Spleen (tissue), 11 donors: ENCODE measurements around the gene CCN5. TPM values are rescaled to one million over a fixed set of nuclear protein-coding genes. Genes with fewer than 3 reads are reported as not detected.

Source experiments
- DNase-seq: peaks from one replicate; pipeline ENCODE4 v3.0.0-alpha.2; 2020
- H3K27ac ChIP-seq, 8 donors: fragments of 200-600 bp; sonication (generic) in 7 of 8; 1 replicate in 4 of 8; 2 replicates in 4 of 8; pipeline versions ENCODE4 v1.5.0 to v1.8.0; 2016 to 2021; ENCODE audit warnings: inconsistent platforms in 4 of 8, mild to moderate bottlenecking in 4 of 8, moderate library complexity in 1 of 8
- H3K27me3 ChIP-seq, 7 donors: fragments of 200-600 bp; sonication (generic) in 6 of 7; replicated peaks in 1 of 7; 1 replicate in 4 of 7; 2 replicates in 3 of 7; pipeline versions ENCODE4 v1.5.0 to v1.8.0; 2016 to 2021; ENCODE audit warnings: inconsistent platforms in 3 of 7, mild to moderate bottlenecking in 1 of 7
- H3K36me3 ChIP-seq, 6 donors: fragments of 200-600 bp; sonication (generic) in 5 of 6; 1 replicate in 4 of 6; 2 replicates in 2 of 6; pipeline versions ENCODE4 v1.5.0 to v1.8.0; 2016 to 2021; ENCODE audit warnings: inconsistent platforms in 2 of 6
- H3K4me1 ChIP-seq, 6 donors: fragments of 200-600 bp; sonication (generic) in 5 of 6; 1 replicate in 3 of 6; 2 replicates in 3 of 6; pipeline versions ENCODE4 v1.5.0 to v1.8.0; 2016 to 2021; ENCODE audit warnings: inconsistent platforms in 3 of 6
- H3K4me3 ChIP-seq, 8 donors: fragments of 200-600 bp; sonication (generic) in 7 of 8; 1 replicate in 4 of 8; 2 replicates in 4 of 8; pipeline versions ENCODE4 v1.5.0 to v1.8.0; 2016 to 2021; ENCODE audit warnings: inconsistent platforms in 4 of 8, mild to moderate bottlenecking in 4 of 8, moderate library complexity in 2 of 8
- H3K9me3 ChIP-seq, 8 donors: fragments of 200-600 bp; sonication (generic) in 7 of 8; 1 replicate in 4 of 8; 2 replicates in 4 of 8; pipeline versions ENCODE4 v1.5.0 to v1.8.0; 2016 to 2021; ENCODE audit warnings: inconsistent platforms in 4 of 8
- POLR2A ChIP-seq, 3 donors: fragments of 450-650 bp; IDR thresholded peaks; one replicate each; pipeline ENCODE4 v1.5.1; 2017; ENCODE audit warnings: antibody characterized with exemption in 3 of 3, mild to moderate bottlenecking in 1 of 3
- POLR2AphosphoS5 ChIP-seq, 3 donors: sonication (generic); formaldehyde crosslinking; IDR thresholded peaks; one replicate each; pipeline ENCODE4 v1.5.1; 2017; ENCODE audit warnings: antibody characterized with exemption in 3 of 3
- WGBS, 5 donors: extraction: QIAGEN DNeasy Blood & Tissue Kit in 3 of 5; methylation state at CpG; one replicate each; pipeline versions ENCODE4 v1.1.5 to v1.1.7; 2013 to 2018; 5-methylcytosine and 5-hydroxymethylcytosine counted together
- intact Hi-C: fragments of 100-400 bp; cut with DNase I; formaldehyde crosslinking; loops from one replicate; pipeline ENCODE4 v1.15.0; 2023; ENCODE audit warnings: low total_unique reads
- polyA plus RNA-seq, 3 donors: library from polyadenylated mRNA; stranded (reverse); fragments of 200-250 nt; gene quantifications; one replicate each; pipeline ENCODE4 v1.2.1, GENCODE V29; 2013
- total RNA-seq, 7 donors: library from RNA; depleted of rRNA in 3 of 7; stranded (reverse); fragments of >200 nt in 3 of 7; fragmentation: NEBNext Ultra II Directional in 4 of 7; extraction: Animal tissue kit (Norgen Biotek cat#: 25700) in 4 of 7; gene quantifications; one replicate each; pipeline versions ENCODE4 v1.1.0 to v1.2.1, GENCODE V29; 2016 to 2021
- TF ChIP-seq, protein P1 (sequence below), 11 experiments: fragments of 200-600 bp in 7 of 11; fragments of 450-650 bp in 4 of 11; sonication (generic) in 4 of 11; IDR thresholded peaks in 8 of 11; conservative IDR thresholded peaks in 3 of 11; 1 replicate in 7 of 11; 2 replicates in 4 of 11; pipeline versions ENCODE4 v1.4.0 to v1.8.0; 2016 to 2021; ENCODE audit warnings: antibody characterized with exemption in 11 of 11, inconsistent platforms in 4 of 11, mild to moderate bottlenecking in 1 of 11
- donor health status: healthy with polysubstance abuse.
- donor health status: DM: no; HTN: no; CAD: no; lungs with moderate emphysema.
- donor health status: DM: no; HTN: no; CAD: no.
- donor health status: Bipolar disorder and iron deficiency.
- donor health status: healthy.
- donor health status: DM: no; HTN: no; CAD: no.
- donor health status: DM: yes; HTN: yes; CAD: no.

CCN5 gene
- total and polyA plus RNA-seq, 10 donors, result 0.51 to 10.6 (median 1.5) TPM; not detected in 1

DNA sequence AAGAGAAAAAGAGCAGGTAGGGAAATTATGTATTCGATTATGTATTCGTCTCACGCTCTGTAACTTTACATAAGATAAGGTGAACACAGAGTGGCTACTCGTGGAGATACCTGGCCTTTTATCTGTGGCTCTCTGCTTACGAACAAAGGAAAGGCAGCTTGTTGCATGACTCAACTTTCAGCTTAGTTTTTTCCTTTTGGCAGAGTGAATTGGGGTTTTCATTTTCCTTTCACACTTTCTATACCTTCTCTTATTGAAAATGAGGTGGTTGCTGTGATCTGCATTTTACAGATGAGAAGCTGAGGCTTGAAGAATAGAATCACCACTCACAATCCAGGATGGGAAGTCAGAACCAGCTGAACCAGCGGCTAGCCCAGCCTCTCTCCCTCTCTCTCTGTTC, 17.2 kb downstream of the CCN5 start:
- H3K27ac ChIP-seq, result no peak overlapping the region
- intact Hi-C loops, result loop anchor here (2.0 kb wide), 1 partner anchor 48 kb away; no protein-coding TSS in a partner anchor
- peaks cover 0 to 4% (median 0%) of the 10 kb centered on the region in 7 donors for H3K27me3 ChIP-seq
- 60 to 74% (median 69%) methylated on average over 6 of the region's 6 CpGs for WGBS, 5 donors
- peaks cover 0 to 11% (median 0%) of the 10 kb centered on the region in 8 donors for H3K9me3 ChIP-seq
- H3K36me3 ChIP-seq, result no peaks in the 10 kb centered on the region
- TF ChIP-seq, protein P1, sequence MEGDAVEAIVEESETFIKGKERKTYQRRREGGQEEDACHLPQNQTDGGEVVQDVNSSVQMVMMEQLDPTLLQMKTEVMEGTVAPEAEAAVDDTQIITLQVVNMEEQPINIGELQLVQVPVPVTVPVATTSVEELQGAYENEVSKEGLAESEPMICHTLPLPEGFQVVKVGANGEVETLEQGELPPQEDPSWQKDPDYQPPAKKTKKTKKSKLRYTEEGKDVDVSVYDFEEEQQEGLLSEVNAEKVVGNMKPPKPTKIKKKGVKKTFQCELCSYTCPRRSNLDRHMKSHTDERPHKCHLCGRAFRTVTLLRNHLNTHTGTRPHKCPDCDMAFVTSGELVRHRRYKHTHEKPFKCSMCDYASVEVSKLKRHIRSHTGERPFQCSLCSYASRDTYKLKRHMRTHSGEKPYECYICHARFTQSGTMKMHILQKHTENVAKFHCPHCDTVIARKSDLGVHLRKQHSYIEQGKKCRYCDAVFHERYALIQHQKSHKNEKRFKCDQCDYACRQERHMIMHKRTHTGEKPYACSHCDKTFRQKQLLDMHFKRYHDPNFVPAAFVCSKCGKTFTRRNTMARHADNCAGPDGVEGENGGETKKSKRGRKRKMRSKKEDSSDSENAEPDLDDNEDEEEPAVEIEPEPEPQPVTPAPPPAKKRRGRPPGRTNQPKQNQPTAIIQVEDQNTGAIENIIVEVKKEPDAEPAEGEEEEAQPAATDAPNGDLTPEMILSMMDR (IDR thresholded peaks at IDR 0.05 in 8 of 11, conservative IDR thresholded peaks at IDR 0.05 in 3 of 11), result no peak
- TF ChIP-seq POLR2A (IDR thresholded peaks at IDR 0.05) (no peak), POLR2AphosphoS5 (IDR thresholded peaks at IDR 0.05) (no peak)
- peaks cover 0 to 3% (median 0%) of the 10 kb centered on the region in 6 donors for H3K4me1 ChIP-seq
- no peak for DNase-seq
- no peak overlapping the region for H3K4me3 ChIP-seq

DNA sequence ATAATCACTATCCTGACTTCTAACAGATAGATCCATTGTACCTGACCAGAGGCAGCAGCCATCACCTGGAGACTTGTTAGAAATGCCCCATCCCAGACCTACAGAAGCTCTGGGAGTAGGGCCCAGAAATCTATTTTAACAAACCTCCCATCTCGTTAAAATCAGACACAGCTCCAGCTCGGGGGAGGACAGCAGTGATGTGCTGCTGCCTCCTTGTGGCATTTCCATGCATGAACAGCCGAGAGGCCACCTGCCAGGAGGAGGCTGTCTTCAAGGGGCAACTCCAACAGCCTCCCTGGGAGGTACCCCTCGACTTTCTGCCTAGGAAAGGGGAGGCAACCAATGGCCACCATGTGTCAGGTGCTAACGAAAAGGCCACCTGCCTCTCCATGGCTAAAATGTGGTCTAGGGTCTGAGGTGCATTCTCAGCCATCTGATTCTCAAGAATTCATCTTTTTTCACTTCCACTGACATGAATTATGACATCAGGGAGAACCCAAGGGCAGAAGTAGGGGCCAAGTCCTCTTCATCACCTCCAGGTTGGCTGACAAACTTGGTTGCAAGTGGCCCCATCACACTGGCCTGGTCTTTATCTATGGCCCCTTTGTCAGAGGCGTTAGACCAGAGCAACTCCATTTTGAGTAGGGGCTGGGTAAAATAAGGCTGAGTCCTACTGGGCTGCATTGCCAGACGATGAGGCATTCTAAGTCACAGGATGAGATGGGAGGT, 18.3 kb downstream of the CCN5 start:
- peaks cover 0 to 3% (median 0%) of the 10 kb centered on the region in 6 donors for H3K4me1 ChIP-seq
- H3K4me3 ChIP-seq, result no peak overlapping the region
- no peak for TF ChIP-seq POLR2A (IDR thresholded peaks at IDR 0.05)
- TF ChIP-seq, protein P1 (IDR thresholded peaks at IDR 0.05 in 8 of 11, conservative IDR thresholded peaks at IDR 0.05 in 3 of 11), result peak; percentile 47 to 86 (median 79)
- H3K36me3 ChIP-seq, result no peaks in the 10 kb centered on the region
- H3K27me3 ChIP-seq, result no peaks in the 10 kb centered on the region
- peaks cover 0 to 11% (median 0%) of the 10 kb centered on the region in 8 donors for H3K9me3 ChIP-seq
- no peak for DNase-seq
- WGBS, 5 donors, result 26 to 41% (median 30%) methylated on average over 6 to 7 of the region's 7 CpGs
- intact Hi-C loops, result loop anchor here (2.0 kb wide), 1 partner anchor 49 kb away; no protein-coding TSS in a partner anchor
- H3K27ac ChIP-seq, result no peak overlapping the region

DNA sequence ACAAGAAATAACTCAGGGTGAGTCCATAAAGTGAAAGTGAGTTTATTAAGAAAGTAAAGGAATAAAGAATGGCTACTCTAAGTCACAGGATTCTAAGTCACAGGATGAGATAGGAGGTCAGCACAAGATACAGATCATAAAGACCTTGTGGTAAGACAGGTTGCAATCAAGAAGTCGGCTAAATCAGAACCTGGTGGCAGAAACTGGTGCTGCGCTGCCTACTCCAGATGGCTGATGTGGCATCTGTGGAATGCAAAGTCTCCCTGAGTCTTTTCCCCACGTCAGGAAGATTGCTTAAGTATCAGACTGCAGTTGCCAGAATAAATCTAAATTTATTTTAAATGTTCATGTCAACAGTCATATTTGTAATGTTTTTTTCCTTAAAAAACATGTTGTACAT, 19.8 kb downstream of the CCN5 start:
- peaks cover 0 to 15% (median 0%) of the 10 kb centered on the region in 8 donors for H3K9me3 ChIP-seq
- peaks cover 0 to 3% (median 0%) of the 10 kb centered on the region in 6 donors for H3K4me1 ChIP-seq
- H3K4me3 ChIP-seq, result no peak overlapping the region
- H3K27ac ChIP-seq, result no peak overlapping the region
- H3K27me3 ChIP-seq, result no peaks in the 10 kb centered on the region
- no peaks in the 10 kb centered on the region for H3K36me3 ChIP-seq
- TF ChIP-seq POLR2A (IDR thresholded peaks at IDR 0.05), result no peak
- no peak for TF ChIP-seq POLR2AphosphoS5 (IDR thresholded peaks at IDR 0.05)
- TF ChIP-seq, protein P1 (IDR thresholded peaks at IDR 0.05 in 8 of 11, conservative IDR thresholded peaks at IDR 0.05 in 3 of 11), result no peak
- WGBS, 5 donors, result 78 to 87% (median 81%) methylated on average over 3 of the region's 3 CpGs
- intact Hi-C loops, result no loop called here
- DNase-seq, result no peak

DNA sequence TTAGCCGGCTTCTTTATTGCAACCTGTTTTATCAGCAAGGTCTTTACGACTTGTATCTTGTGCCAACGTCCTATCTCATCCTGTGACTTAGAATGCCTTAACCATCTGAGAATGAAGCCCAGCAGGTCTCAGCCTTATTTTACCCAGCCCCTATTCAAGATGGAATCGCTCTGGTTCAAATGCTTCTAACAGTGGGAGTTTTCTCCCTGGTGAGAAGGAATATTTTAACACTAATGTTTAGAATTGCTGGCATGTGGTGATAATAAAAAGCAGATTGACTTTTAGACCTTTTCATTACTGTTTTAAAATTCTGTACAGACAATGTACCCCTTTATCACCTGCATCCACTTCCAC, 20.6 kb downstream of the CCN5 start:
- no peaks in the 10 kb centered on the region for H3K27me3 ChIP-seq
- intact Hi-C loops, result no loop called here
- WGBS, 5 donors, result 90 to 98% (median 95%) methylated on average over 4 of the region's 4 CpGs
- DNase-seq, result no peak
- peak overlapping the region in 4 of 8 donors; percentile 11 to 49 (median 16) for H3K27ac ChIP-seq
- H3K9me3 ChIP-seq, result peaks cover 0 to 15% (median 0%) of the 10 kb centered on the region in 8 donors
- peaks cover 0 to 3% (median 0%) of the 10 kb centered on the region in 6 donors for H3K4me1 ChIP-seq
- H3K36me3 ChIP-seq, result no peaks in the 10 kb centered on the region
- TF ChIP-seq, protein P1 (IDR thresholded peaks at IDR 0.05 in 8 of 11, conservative IDR thresholded peaks at IDR 0.05 in 3 of 11), result no peak
- no peak for TF ChIP-seq POLR2AphosphoS5 (IDR thresholded peaks at IDR 0.05)
- no peak for TF ChIP-seq POLR2A (IDR thresholded peaks at IDR 0.05)
- H3K4me3 ChIP-seq, result peak overlapping the region in 1 of 8 donors; percentile 52
